Neuronal stem cell (in vitro differentiated cells): ENCODE data around the gene PRRC2B.

Source experiments
- DNase-seq: peaks from one replicate; pipeline ENCODE4 v3.0.0-alpha.2; 2013; ENCODE audit warnings: low spot score
- H2AFZ ChIP-seq: one replicate; pipeline ENCODE4 v1.6.1; 2013; ENCODE audit warnings: mild to moderate bottlenecking, low read length, inconsistent platforms
- H2AK5ac ChIP-seq: 2 replicates; pipeline ENCODE4 v1.6.1; 2013; ENCODE audit warnings: low read depth, mild to moderate bottlenecking, inconsistent platforms, low read length, moderate library complexity, mixed read lengths
- H2BK120ac ChIP-seq: 2 replicates; pipeline ENCODE4 v1.6.1; 2013; ENCODE audit warnings: low read depth, mild to moderate bottlenecking, inconsistent platforms, low read length, moderate library complexity, mixed read lengths
- H2BK12ac ChIP-seq: one replicate; pipeline ENCODE4 v1.6.1; 2013; ENCODE audit warnings: low read length, inconsistent platforms
- H2BK15ac ChIP-seq: 2 replicates; pipeline ENCODE4 v1.6.1; 2013; ENCODE audit warnings: mild to moderate bottlenecking, low read length, inconsistent platforms, mixed read lengths
- H2BK5ac ChIP-seq: one replicate; pipeline ENCODE4 v1.6.1; 2013; ENCODE audit warnings: inconsistent platforms, mild to moderate bottlenecking, low read length, moderate library complexity
- H3K14ac ChIP-seq: one replicate; pipeline ENCODE4 v1.6.1; 2013; ENCODE audit warnings: low read length, inconsistent platforms
- H3K18ac ChIP-seq: 2 replicates; pipeline ENCODE4 v1.6.1; 2013; ENCODE audit warnings: low read length, inconsistent platforms
- H3K23ac ChIP-seq: 2 replicates; pipeline ENCODE4 v1.6.1; 2013; ENCODE audit warnings: low read depth, mild to moderate bottlenecking, mixed read lengths, low read length, inconsistent platforms; ENCODE audit not compliant: poor library complexity
- H3K27ac ChIP-seq: replicated peaks from 3 replicates; pipeline ENCODE4 v1.5.1; 2013; ENCODE audit warnings: low read length, inconsistent platforms
- H3K27me3 ChIP-seq, 3 experiments: 2 replicates each; pipeline ENCODE4 v1.6.1; 2013; ENCODE audit warnings: low read length in 3 of 3, mild to moderate bottlenecking in 2 of 3, inconsistent platforms in 1 of 3, low read depth in 1 of 3, mixed read lengths in 1 of 3, moderate library complexity in 1 of 3; ENCODE audit not compliant: control insufficient read depth in 3 of 3, insufficient read depth in 3 of 3
- H3K36me3 ChIP-seq, 2 donors: replicated peaks in 1 of 2; 2 replicates each; pipeline ENCODE4 v1.6.1; 2013; ENCODE audit warnings: low read length in 2 of 2; ENCODE audit not compliant: control insufficient read depth in 2 of 2, insufficient read depth in 2 of 2
- H3K4ac ChIP-seq: 2 replicates; pipeline ENCODE4 v1.6.1; 2013; ENCODE audit warnings: inconsistent platforms, mild to moderate bottlenecking, low read length, moderate library complexity
- H3K4me1 ChIP-seq, 2 donors: 1 replicate in 1 of 2; 2 replicates in 1 of 2; pipeline ENCODE4 v1.6.1; 2013; ENCODE audit warnings: low read length in 2 of 2, low read depth in 1 of 2; ENCODE audit not compliant: control insufficient read depth in 2 of 2, insufficient read depth in 1 of 2
- H3K4me2 ChIP-seq: one replicate; pipeline ENCODE4 v1.6.1; 2013; ENCODE audit warnings: mild to moderate bottlenecking, low read length, inconsistent platforms; ENCODE audit not compliant: insufficient read depth, poor library complexity, severe bottlenecking
- H3K4me3 ChIP-seq, 2 donors: 2 replicates each; pipeline ENCODE4 v1.5.1; 2013; ENCODE audit warnings: low read length in 2 of 2, mild to moderate bottlenecking in 2 of 2, inconsistent platforms in 1 of 2, moderate library complexity in 1 of 2
- H3K79me1 ChIP-seq: one replicate; pipeline ENCODE4 v1.6.1; 2013; ENCODE audit warnings: low read depth, mild to moderate bottlenecking, inconsistent platforms, low read length, moderate library complexity
- H3K9ac ChIP-seq: one replicate; pipeline ENCODE4 v1.6.1; 2013; ENCODE audit warnings: mild to moderate bottlenecking, low read depth, low read length, inconsistent platforms; ENCODE audit not compliant: poor library complexity
- H3K9me3 ChIP-seq, 2 donors: replicated peaks in 1 of 2; 2 replicates each; pipeline versions ENCODE3 to v1.6.1; 2013; ENCODE audit warnings: low read length in 2 of 2, mild to moderate bottlenecking in 2 of 2, inconsistent platforms in 1 of 2, low read depth in 1 of 2, mixed read lengths in 1 of 2, moderate library complexity in 1 of 2; ENCODE audit not compliant: control insufficient read depth in 2 of 2, insufficient read depth in 1 of 2
- H4K8ac ChIP-seq: one replicate; pipeline ENCODE4 v1.6.1; 2013; ENCODE audit warnings: low read depth, mild to moderate bottlenecking, inconsistent platforms, low read length, moderate library complexity
- H4K91ac ChIP-seq: one replicate; pipeline ENCODE4 v1.6.1; 2013; ENCODE audit warnings: low read length, low read depth, mild to moderate bottlenecking, inconsistent platforms; ENCODE audit not compliant: poor library complexity
- WGBS, 2 donors: extraction: QIAGEN DNeasy Blood & Tissue Kit; methylation state at CpG; one replicate each; pipeline ENCODE4 v1.1.7; 2013; ENCODE audit warnings: missing lambda C conversion rate in 2 of 2, mixed read lengths in 1 of 2; ENCODE audit not compliant: insufficient read length in 2 of 2, insufficient replicate concordance in 1 of 2; ENCODE audit errors: extremely low coverage in 2 of 2; 5-methylcytosine and 5-hydroxymethylcytosine counted together

The PRRC2B gene

DNA sequence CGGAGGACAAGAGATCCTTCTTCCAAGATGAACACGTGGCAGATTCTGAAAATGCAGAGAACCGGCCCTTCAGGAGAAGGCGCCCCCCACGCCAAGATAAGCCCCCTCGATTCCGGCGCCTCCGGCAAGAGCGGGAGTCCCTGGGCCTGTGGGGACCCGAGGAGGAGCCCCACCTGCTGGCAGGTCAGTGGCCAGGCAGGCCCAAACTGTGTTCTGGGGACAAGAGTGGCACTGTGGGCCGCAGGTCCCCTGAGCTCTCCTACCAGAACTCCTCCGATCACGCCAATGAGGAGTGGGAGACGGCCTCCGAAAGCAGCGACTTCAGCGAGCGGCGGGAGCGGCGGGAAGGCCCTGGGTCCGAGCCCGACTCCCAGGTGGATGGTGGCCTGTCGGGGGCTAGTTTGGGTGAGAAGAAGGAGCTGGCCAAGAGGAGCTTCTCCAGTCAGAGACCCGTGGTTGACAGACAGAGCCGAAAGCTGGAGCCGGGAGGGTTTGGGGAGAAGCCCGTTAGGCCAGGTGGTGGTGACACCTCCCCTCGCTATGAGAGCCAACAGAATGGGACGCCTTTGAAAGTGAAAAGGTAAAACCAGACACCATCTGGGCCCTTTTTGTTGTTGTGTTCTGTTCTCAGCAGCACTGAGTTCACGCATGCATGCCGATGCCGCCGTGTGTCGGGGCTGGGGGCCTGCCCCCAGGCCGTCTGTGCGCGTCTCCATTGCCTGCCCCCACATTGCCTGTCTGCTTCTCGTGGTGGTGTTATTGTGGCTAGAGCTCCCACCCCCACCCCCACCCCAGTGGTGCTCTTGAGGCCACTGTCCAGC lies 82.3 kb downstream of the PRRC2B start:
- no peaks in the 10 kb centered on the region for H3K9me3 ChIP-seq

DNA sequence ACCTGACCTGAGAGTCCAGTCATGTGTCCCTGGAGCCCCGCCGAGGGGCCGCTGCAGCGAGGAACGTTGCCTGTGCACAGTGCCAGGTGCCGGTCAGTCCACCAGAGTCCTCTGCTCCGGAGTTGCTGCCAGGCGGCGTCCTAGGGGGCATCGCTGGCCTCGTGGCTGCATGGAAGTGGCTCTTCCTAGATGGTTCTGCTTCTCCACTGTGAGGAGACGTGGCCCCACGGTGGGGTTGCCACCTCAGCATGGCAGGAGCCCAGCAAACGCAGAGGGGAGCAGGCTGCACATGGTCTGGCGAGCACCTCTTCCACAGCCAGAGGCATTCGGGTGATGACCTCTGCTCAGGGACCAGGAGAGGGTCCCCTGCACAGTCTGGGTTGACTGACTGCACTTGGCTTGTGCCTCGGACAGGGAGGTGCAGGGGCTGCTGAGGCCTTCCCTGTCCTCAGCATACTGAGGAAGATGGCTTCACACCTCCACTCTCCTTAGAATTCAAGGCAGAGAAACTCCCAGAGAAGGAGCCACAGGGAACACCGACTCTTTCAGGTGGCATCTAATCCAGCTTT lies 83.0 kb downstream of the PRRC2B start:
- no peak overlapping the region for H3K4me2 ChIP-seq

More for the DNA sequence above, 82.3 kb downstream of the PRRC2B start:
- Histone ChIP-seq H3K4me2 (no peak overlapping the region), H3K27ac (no peak overlapping the region), H3K4ac (no peak overlapping the region), H3K36me3 (peaks cover 79 to 97% of the 10 kb centered on the region in 2 donors), H4K91ac (no peak overlapping the region), H2AK5ac (no peak overlapping the region), H3K18ac (no peak overlapping the region), H2BK15ac (no peak overlapping the region), H3K23ac (no peak overlapping the region), H3K14ac (no peak overlapping the region), H2BK12ac (no peak overlapping the region), H3K9ac (no peak overlapping the region), H3K4me3 (no peak overlapping the region), H2BK5ac (no peak overlapping the region), H2AFZ (no peak overlapping the region), H2BK120ac (no peak overlapping the region), H3K27me3 (no peaks in the 10 kb centered on the region), H4K8ac (no peak overlapping the region), H3K4me1 (no peaks in the 10 kb centered on the region), H3K79me1 (peaks cover 11% of the 10 kb centered on the region)
- DNase-seq, result no peak
- no CpG with 5 or more reads among the region's 40 CpGs for WGBS, 2 donors

DNA sequence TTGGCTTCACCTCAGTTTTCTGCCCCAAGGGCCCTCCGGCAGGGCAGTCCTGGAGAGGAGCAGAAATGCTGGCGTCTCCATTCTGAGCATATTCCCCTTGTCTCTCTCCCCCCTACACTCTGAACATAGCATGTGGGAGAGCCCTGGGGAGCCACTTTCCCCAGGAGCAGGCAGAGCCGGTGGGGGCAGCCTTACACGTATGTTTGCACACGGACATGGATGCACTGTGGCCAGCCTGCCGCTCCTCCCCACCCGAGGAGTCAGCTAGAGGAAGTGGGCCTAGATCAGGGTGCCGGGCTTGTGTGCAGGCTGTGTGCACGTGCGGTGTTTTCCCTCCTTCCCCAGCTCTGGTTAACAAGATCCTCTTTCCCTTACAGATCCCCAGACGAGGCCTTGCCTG lies 83.5 kb downstream of the PRRC2B start:
- Histone ChIP-seq H2BK120ac (no peak overlapping the region), H4K8ac (no peak overlapping the region), H2AFZ (no peak overlapping the region), H3K27me3 (no peaks in the 10 kb centered on the region), H2BK12ac (no peak overlapping the region), H2BK5ac (no peak overlapping the region), H3K27ac (no peak overlapping the region), H3K36me3 (peaks cover 88 to 98% of the 10 kb centered on the region in 2 donors), H3K4me2 (no peak overlapping the region), H3K18ac (no peak overlapping the region), H2AK5ac (no peak overlapping the region), H3K79me1 (peaks cover 19% of the 10 kb centered on the region), H3K14ac (no peak overlapping the region), H4K91ac (no peak overlapping the region), H3K4me3 (no peak overlapping the region), H3K23ac (no peak overlapping the region), H3K9me3 (no peaks in the 10 kb centered on the region), H2BK15ac (no peak overlapping the region), H3K4me1 (no peaks in the 10 kb centered on the region), H3K4ac (no peak overlapping the region), H3K9ac (no peak overlapping the region)
- DNase-seq, result no peak
- WGBS, 2 donors, result no CpG with 5 or more reads among the region's 11 CpGs

More for the DNA sequence above, 83.0 kb downstream of the PRRC2B start:
- no peak overlapping the region for H4K91ac ChIP-seq
- H2BK15ac ChIP-seq, result no peak overlapping the region
- no peak overlapping the region for H2BK120ac ChIP-seq
- H3K4me3 ChIP-seq, result no peak overlapping the region
- DNase-seq, result no peak
- no peak overlapping the region for H2AK5ac ChIP-seq
- H4K8ac ChIP-seq, result no peak overlapping the region
- H2BK5ac ChIP-seq, result no peak overlapping the region
- H3K18ac ChIP-seq, result no peak overlapping the region
- no CpG with 5 or more reads among the region's 18 CpGs for WGBS, 2 donors
- no peaks in the 10 kb centered on the region for H3K9me3 ChIP-seq
- H3K23ac ChIP-seq, result peak overlapping the region; percentile 57
- peaks cover 15% of the 10 kb centered on the region for H3K79me1 ChIP-seq
- peaks cover 83 to 97% of the 10 kb centered on the region in 2 donors for H3K36me3 ChIP-seq
- H2AFZ ChIP-seq, result no peak overlapping the region
- H3K14ac ChIP-seq, result no peak overlapping the region
- H2BK12ac ChIP-seq, result no peak overlapping the region
- no peaks in the 10 kb centered on the region for H3K27me3 ChIP-seq
- H3K4ac ChIP-seq, result no peak overlapping the region
- no peaks in the 10 kb centered on the region for H3K4me1 ChIP-seq
- no peak overlapping the region for H3K27ac ChIP-seq
- no peak overlapping the region for H3K9ac ChIP-seq

DNA sequence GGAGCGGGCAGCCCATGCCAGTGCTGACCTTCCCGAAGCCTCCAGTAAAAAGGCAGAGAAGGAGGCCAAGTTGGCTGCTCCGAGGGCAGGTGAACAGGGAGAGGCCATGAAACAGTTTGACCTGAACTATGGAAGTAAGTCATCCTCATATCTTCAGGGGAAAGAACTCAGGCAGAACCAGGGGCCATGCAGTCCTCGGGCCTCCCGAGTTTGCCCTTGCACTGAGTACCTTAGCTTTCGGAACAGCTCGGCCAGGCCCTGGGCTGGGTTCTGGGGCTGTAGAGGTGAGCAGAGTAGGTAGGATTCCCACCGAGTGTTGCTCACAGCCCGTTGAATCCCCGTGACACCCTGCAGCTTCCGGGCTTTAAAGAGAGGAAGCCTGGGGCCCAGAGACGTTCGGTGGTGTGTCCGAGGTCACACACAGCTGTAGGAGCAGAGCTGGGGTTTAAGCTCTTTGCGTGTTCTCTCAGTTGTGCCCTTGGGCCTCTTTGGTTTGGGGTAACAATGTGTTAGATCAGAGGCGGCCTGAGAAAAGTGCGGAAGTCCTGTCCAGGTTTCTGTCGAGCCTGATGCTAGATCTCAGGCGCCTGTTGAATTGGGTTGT lies 84.0 kb downstream of the PRRC2B start:
- no peak overlapping the region for H3K9ac ChIP-seq
- no peak overlapping the region for H2AFZ ChIP-seq
- H2BK15ac ChIP-seq, result no peak overlapping the region
- WGBS, 2 donors, result no CpG with 5 or more reads among the region's 19 CpGs
- no peak overlapping the region for H3K14ac ChIP-seq
- peaks cover 92 to 99% of the 10 kb centered on the region in 2 donors for H3K36me3 ChIP-seq
- H3K18ac ChIP-seq, result no peak overlapping the region
- no peaks in the 10 kb centered on the region for H3K9me3 ChIP-seq
- no peak overlapping the region for H2BK120ac ChIP-seq
- no peak overlapping the region for H3K27ac ChIP-seq
- H3K4me3 ChIP-seq, result peak overlapping the region in 1 of 2 donors; percentile 9
- no peak overlapping the region for H4K91ac ChIP-seq
- no peak overlapping the region for H2BK12ac ChIP-seq
- H3K79me1 ChIP-seq, result peaks cover 19% of the 10 kb centered on the region
- no peak overlapping the region for H2AK5ac ChIP-seq
- no peak overlapping the region for H3K4me2 ChIP-seq
- H2BK5ac ChIP-seq, result no peak overlapping the region
- H3K4ac ChIP-seq, result no peak overlapping the region
- H3K27me3 ChIP-seq, result no peaks in the 10 kb centered on the region
- no peak overlapping the region for H3K23ac ChIP-seq
- H4K8ac ChIP-seq, result no peak overlapping the region
- DNase-seq, result no peak
- no peaks in the 10 kb centered on the region for H3K4me1 ChIP-seq
